NB4 (cell line): ENCODE results near the gene F11.
"Not testable (repeated sequence)": the region's sequence is repeated elsewhere in the genome, so short reads cannot be mapped to it uniquely, and the experiment has no call there.

Experiments used
- DNase-seq: peaks from one replicate; pipeline ENCODE4 v3.0.0; 2010; ENCODE audit warnings: low read depth
- H3K4me3 ChIP-seq: one replicate; pipeline ENCODE4 v1.5.1; 2011; ENCODE audit warnings: mild to moderate bottlenecking, low read depth, low read length, moderate library complexity
- CTCF ChIP-seq: IDR thresholded peaks from one replicate; pipeline ENCODE4 v1.5.1; 2012; ENCODE audit warnings: low read depth, low read length
- MAX ChIP-seq: IDR thresholded peaks from 2 replicates; pipeline ENCODE4 v1.6.1; 2011; ENCODE audit warnings: low read depth, low read length
- MYC ChIP-seq: IDR thresholded peaks from 2 replicates; pipeline ENCODE4 v1.6.1; 2011; ENCODE audit warnings: low read depth, low read length
- POLR2A ChIP-seq: IDR thresholded peaks from 2 replicates; pipeline ENCODE4 v1.6.1; 2011; ENCODE audit warnings: mild to moderate bottlenecking; ENCODE audit not compliant: insufficient read length; ENCODE audit errors: extremely low read depth

The F11 gene

GRCh38 chr4:186318481-186318880 is 52.5 kb downstream of the F11 start:
- no peak overlapping the region for H3K4me3 ChIP-seq
- DNase-seq, result no peak
- no peak for TF ChIP-seq MYC

- H3K4me3 ChIP-seq, DNase-seq: not testable (repeated sequence)
These were observed 58.7 kb downstream of the F11 start for GRCh38 chr4:186324660-186325059.

- no peak overlapping the region for H3K4me3 ChIP-seq
- TF ChIP-seq MAX (no peak), MYC (no peak), CTCF (no peak), POLR2A (no peak)
- no peak for DNase-seq
These were observed 60.4 kb downstream of the F11 start for GRCh38 chr4:186326391-186326790.

GRCh38 chr4:186329372-186329771 is 63.4 kb downstream of the F11 start:
- no peak for DNase-seq
- TF ChIP-seq MYC (no peak), MAX (no peak), POLR2A (no peak), CTCF (no peak)
- no peak overlapping the region for H3K4me3 ChIP-seq

- no peak overlapping the region for H3K4me3 ChIP-seq
- TF ChIP-seq CTCF (no peak), MYC (no peak), MAX (no peak), POLR2A (no peak)
- no peak for DNase-seq
These were observed 64.4 kb downstream of the F11 start for GRCh38 chr4:186330368-186330767.

- no peak for DNase-seq
- H3K4me3 ChIP-seq, result no peak overlapping the region
- TF ChIP-seq MYC (no peak), POLR2A (no peak), MAX (no peak), CTCF (no peak)
These were observed 69.8 kb downstream of the F11 start for GRCh38 chr4:186335793-186336192.
